ENCODE data around the gene SINHCAF.

Gene SINHCAF

GRCh38 chr12:31234053-31234840 is 91.7 kb downstream of the SINHCAF start:
- no peak for DNase-seq (ENCODE audit: low read depth in 2 of 2, low spot score in 1 of 2)

- DNase-seq (ENCODE audit: low read depth in 2 of 2, low spot score in 1 of 2), result no peak
Observed at GRCh38 chr12:31233061-31233730, 92.8 kb downstream of the SINHCAF start.

GRCh38 chr12:31232361-31232965 is 93.5 kb downstream of the SINHCAF start:
- no peak for DNase-seq (ENCODE audit: low read depth in 2 of 2, low spot score in 1 of 2)

- DNase-seq (ENCODE audit: low read depth in 2 of 2, low spot score in 1 of 2), result no peak
Observed at GRCh38 chr12:31231611-31232360, 94.2 kb downstream of the SINHCAF start.

All from stimulated activated CD8-positive, alpha-beta memory T cell treated with anti-CD3 and anti-CD28 coated beads, Interleukin-4, amount 100 ng/mL, for 1 hour (primary cell).